GM12878 (cell line): ENCODE results near the gene LRRC8D.

Experiments
- BMI1 ChIP-seq: fragments of 450-650 bp; IDR thresholded peaks from 2 replicates; pipeline ENCODE4 v1.6.1; 2016; ENCODE audit warnings: mild to moderate bottlenecking, moderate library complexity, borderline replicate concordance
- CBX3 ChIP-seq: fragments of 200-600 bp; sonication (generic); IDR thresholded peaks from 2 replicates; pipeline ENCODE4 v1.6.1; 2016; ENCODE audit warnings: low read depth, borderline replicate concordance
- CTCF ChIP-seq, 3 experiments: IDR thresholded peaks in 2 of 3; conservative IDR thresholded peaks in 1 of 3; 2 replicates each; pipeline ENCODE4 v1.5.1; 2011; ENCODE audit warnings: low read depth in 3 of 3, low read length in 3 of 3, mild to moderate bottlenecking in 3 of 3, control low read depth in 2 of 3, moderate library complexity in 2 of 3, inconsistent platforms in 1 of 3, mixed read lengths in 1 of 3; ENCODE audit not compliant: control insufficient read depth in 2 of 3, insufficient read depth in 1 of 3; ENCODE audit errors: extremely low read depth in 1 of 3
- CUX1 ChIP-seq: IDR thresholded peaks from 2 replicates; pipeline ENCODE4 v1.6.1; 2012; ENCODE audit warnings: improper control_type of control experiment, low read depth, low read length; ENCODE audit not compliant: insufficient replicate concordance
- EP300 ChIP-seq, 2 experiments: fragments of 150-350 bp in 1 of 2; IDR thresholded peaks; 2 replicates each; pipeline ENCODE4 v1.6.1; 2011 to 2012; ENCODE audit warnings: low read depth in 2 of 2, low read length in 2 of 2, borderline replicate concordance in 1 of 2, improper control_type of control experiment in 1 of 2, inconsistent platforms in 1 of 2; ENCODE audit not compliant: control insufficient read depth in 1 of 2
- IRF3 ChIP-seq: fragments of 450-650 bp; IDR thresholded peaks from 2 replicates; pipeline ENCODE4 v1.6.1; 2014; ENCODE audit warnings: mild to moderate bottlenecking
- JUND ChIP-seq: IDR thresholded peaks from 2 replicates; pipeline ENCODE4 v1.6.1; 2012; ENCODE audit warnings: low read depth, mild to moderate bottlenecking, low read length, improper control_type of control experiment, moderate library complexity
- MXI1 ChIP-seq: fragments of 150-350 bp; IDR thresholded peaks from 2 replicates; pipeline ENCODE4 v1.6.1; 2011; ENCODE audit warnings: low read depth, mild to moderate bottlenecking, inconsistent platforms, low read length, improper control_type of control experiment
- NFXL1 ChIP-seq: fragments of 450-650 bp; IDR thresholded peaks from 2 replicates; pipeline ENCODE4 v1.6.1; 2017; ENCODE audit warnings: antibody characterized with exemption, mild to moderate bottlenecking, borderline replicate concordance
- NFYB ChIP-seq: IDR thresholded peaks from 2 replicates; pipeline ENCODE4 v1.6.1; 2011; ENCODE audit warnings: low read depth, mild to moderate bottlenecking, low read length, improper control_type of control experiment, moderate library complexity; ENCODE audit not compliant: insufficient read depth
- RAD21 ChIP-seq: IDR thresholded peaks from 2 replicates; pipeline ENCODE4 v1.6.1; 2011; ENCODE audit warnings: mild to moderate bottlenecking, low read depth, low read length, moderate library complexity; ENCODE audit not compliant: insufficient read depth
- REST ChIP-seq: IDR thresholded peaks from 2 replicates; pipeline ENCODE4 v1.6.1; 2012; ENCODE audit warnings: mild to moderate bottlenecking, low read depth, low read length
- ZNF384 ChIP-seq: IDR thresholded peaks from 2 replicates; pipeline ENCODE4 v1.6.1; 2012; ENCODE audit warnings: low read depth, mild to moderate bottlenecking, low read length, improper control_type of control experiment, borderline replicate concordance

- no peak for TF ChIP-seq MXI1
- TF ChIP-seq JUND: no peak
- TF ChIP-seq CTCF (IDR thresholded peaks at IDR 0.05 in 2 of 3, conservative IDR thresholded peaks at IDR 0.05 in 1 of 3; ENCODE audit: control insufficient read depth in 2 of 3, extremely low read depth in 1 of 3, insufficient read depth in 1 of 3, low read depth in 3 of 3, low read length in 3 of 3): no peak
- no peak for TF ChIP-seq IRF3
- no peak for TF ChIP-seq REST
- TF ChIP-seq BMI1: no peak
- no peak for TF ChIP-seq ZNF384
- TF ChIP-seq CBX3: no peak
- no peak for TF ChIP-seq EP300 (IDR thresholded peaks at IDR 0.05; ENCODE audit: borderline replicate concordance in 1 of 2, control insufficient read depth in 1 of 2, low read depth in 2 of 2, low read length in 2 of 2)
- TF ChIP-seq NFXL1: no peak
- TF ChIP-seq RAD21: no peak
- TF ChIP-seq NFYB: no peak
- no peak for TF ChIP-seq CUX1
Measured at GRCh38 chr1:89900323-89900722, 79.5 kb downstream of the LRRC8D start.
